Measurements from ENCODE around the gene ZFAND4.

DNA sequence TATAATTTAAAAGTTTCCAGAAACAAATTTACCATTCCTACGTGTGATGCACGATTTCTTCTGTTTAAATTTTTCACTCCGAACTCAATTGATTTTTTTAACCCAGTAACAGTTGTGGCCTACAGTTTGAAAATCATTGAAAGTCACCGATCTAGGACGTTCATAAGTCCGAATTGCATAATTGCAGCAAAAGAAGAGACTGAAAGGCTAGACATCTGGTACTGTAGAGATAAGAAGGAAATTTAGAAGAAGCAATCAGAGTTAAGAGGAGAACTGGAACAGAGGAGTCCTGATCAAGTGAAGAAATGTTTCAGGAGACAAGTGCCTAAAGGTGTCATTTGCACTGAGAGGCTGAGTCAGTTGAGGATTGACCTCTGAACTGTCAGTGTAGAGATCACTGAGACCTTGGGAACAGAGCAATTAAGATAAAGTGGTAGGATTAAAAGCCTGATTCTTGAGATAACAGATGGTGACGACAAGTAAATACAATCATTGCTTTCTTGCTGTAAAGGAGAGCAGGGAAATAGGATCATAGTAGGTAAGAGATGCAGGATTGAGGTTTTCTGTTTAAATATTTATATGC, 73.5 kb downstream of the ZFAND4 start:
- TF ChIP-seq CTCF (IDR thresholded peaks at IDR 0.05 in 2 of 3, conservative IDR thresholded peaks at IDR 0.05 in 1 of 3; ENCODE audit: control insufficient read depth in 2 of 3, extremely low read depth in 1 of 3, insufficient read depth in 1 of 3, low read depth in 3 of 3, low read length in 3 of 3) = no peak
- no peak for TF ChIP-seq GABPA (IDR thresholded peaks at IDR 0.05; ENCODE audit: low read depth)
- TF ChIP-seq POLR2A (IDR thresholded peaks at IDR 0.05; ENCODE audit: low read depth, low read length) = no peak
- TF ChIP-seq E2F4 (IDR thresholded peaks at IDR 0.05; ENCODE audit: low read depth, low read length) = no peak
- TF ChIP-seq, protein P1, sequence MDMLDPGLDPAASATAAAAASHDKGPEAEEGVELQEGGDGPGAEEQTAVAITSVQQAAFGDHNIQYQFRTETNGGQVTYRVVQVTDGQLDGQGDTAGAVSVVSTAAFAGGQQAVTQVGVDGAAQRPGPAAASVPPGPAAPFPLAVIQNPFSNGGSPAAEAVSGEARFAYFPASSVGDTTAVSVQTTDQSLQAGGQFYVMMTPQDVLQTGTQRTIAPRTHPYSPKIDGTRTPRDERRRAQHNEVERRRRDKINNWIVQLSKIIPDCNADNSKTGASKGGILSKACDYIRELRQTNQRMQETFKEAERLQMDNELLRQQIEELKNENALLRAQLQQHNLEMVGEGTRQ (IDR thresholded peaks at IDR 0.05; ENCODE audit: borderline replicate concordance, low read depth, low read length) = no peak
- TF ChIP-seq JUND (IDR thresholded peaks at IDR 0.05; ENCODE audit: low read depth, low read length) = no peak
